ENCODE data around the gene LRRC25.
"Not testable (repeated sequence)": the region's sequence is repeated elsewhere in the genome, so short reads cannot be mapped to it uniquely, and the experiment has no call there.

LRRC25 gene

DNA sequence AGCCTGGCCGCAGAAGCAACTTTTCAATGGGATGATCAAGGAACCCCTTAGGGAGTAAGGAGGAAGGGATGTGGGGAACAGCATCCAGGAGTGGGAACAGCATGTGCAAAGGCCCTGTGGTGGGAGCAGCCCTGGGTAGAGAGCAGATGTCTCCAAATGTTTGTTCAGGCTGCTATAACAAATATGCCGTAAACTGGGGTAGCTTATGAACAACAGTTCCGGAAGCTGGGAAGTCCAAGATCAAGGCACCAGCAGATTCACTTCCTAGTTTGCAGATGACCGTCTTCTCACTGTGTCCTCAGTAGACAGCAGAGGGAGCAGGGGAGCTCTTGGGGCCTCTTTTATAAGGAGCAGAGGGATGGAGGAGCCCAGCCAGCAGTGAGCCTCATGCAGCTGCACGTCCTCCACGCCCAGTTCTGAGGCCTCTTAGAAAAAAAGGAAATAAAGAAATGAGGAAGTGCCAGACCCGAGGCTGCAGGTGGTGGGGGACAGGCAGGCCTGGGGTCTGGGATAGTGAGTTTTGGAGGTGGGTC lies 4.2 kb upstream of the LRRC25 start:
- DNase-seq = peak; percentile 44 to 70

DNA sequence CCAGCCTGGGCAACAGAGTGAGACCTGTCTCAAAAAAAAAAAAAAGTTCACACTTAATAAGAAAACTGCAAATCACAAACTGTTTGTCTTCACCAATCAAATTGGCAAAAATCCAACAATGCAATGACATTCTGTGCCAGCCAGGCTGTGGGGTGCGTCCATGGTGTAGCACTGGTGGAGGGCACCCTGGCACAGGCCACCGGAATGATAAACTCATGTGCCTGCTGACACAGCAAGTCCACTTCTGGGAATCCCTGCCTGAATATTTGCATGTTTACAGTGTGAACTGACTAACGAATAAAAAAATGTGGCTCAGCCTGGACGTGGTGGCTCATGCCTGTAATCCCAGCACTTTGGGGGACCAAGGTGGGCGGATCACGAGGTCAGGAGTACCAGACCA lies 1.6 kb upstream of the LRRC25 start:
- no peak for DNase-seq

DNA sequence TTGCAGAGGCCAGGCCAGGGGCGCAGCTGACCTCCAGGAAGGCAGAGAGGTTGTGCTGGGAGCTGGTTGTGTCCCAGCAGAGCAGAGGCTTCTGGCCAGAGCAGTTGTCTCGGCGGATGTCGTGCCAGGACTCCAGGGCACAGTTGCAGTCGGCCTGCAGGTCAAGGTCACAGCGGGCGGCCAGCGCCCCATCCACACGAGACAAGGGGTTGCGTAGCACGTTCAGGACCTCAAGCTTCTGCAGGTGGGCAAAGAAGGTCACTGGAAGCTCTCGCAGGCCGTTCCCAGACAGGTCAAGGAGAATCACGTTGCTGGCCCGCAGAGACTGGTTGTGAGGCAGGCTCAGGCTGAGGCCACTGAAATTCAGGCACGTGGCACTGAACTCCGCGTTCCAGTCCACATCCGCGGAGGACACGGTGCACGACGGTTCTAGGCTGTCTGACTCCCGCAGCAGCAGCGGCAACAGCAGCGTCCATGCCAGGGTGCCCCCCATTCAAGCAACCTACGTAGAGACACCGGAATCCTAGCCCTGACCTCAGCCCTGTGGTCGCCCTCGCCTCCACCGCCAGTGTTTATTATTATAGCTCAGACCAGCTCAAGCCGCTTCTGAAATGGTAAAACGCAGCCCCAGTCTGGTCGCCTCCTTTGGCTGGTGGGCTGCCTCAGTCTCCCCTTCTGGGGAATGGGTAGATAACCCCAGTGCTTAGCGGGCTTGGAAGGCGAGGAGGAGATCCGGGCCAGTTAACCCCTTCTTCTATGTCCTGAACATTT lies 766 bp downstream of the LRRC25 start:
- DNase-seq = no peak

DNA sequence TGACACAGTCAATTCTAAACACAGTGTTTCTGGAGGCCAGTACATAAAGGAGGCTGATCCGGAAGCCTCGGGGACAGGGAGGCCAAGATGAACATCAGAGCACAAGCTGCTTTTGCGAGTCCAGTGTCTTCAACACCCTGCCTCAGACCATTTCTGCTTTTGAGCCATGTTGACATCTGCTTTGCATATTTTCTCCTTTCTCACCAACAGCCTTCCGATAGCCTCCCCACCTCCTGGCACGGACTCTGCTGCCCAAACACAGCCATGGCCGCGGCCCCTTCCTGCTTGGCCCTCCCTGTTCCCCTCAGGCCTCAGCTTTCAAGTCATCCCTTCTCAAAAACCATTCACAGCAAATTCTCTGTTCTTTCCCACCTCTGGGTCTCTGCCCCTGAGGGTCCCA lies 3.6 kb downstream of the LRRC25 start:
- peak in 1 of 2 donors; percentile 9 for DNase-seq

DNA sequence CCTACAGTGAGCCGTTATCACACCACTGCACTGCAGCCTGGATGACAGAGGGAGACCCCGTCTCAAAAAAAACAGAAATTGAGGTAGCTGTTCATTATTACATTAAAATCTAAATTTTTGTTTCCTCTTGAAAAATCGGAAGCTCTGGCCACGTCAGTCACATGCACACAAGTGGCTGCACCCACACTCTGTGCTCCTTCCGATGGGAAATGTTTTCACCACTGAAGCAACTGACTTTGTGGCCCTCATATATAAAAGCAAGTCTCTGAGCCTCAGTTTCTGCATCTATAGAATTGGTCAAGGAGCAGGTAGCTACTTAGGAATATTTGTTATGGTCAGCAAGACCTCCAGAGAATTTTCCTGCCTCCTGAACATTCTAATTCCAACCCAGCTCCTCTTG lies 4.5 kb downstream of the LRRC25 start:
- DNase-seq = no peak

DNA sequence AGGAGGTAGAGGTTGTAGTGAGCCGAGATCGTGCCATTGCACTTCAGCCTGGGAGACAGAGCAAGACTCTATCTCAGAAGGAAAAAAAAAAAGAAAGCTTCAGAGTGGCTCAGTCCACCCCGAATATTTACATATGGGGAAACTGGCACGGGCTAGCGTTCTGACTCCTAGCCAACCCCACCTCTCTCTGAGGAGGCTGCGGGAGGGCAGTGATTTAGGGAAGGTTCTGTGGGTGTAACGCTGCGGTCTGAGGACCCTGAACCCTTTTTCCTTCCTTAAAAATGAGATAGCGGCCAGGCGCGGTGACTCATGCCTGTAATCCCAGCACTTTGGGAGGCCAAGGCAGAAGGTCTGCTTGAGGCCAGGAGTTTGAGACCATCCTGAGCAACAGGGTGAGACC lies 5.0 kb downstream of the LRRC25 start:
- DNase-seq = peak; percentile 14 to 63

DNA sequence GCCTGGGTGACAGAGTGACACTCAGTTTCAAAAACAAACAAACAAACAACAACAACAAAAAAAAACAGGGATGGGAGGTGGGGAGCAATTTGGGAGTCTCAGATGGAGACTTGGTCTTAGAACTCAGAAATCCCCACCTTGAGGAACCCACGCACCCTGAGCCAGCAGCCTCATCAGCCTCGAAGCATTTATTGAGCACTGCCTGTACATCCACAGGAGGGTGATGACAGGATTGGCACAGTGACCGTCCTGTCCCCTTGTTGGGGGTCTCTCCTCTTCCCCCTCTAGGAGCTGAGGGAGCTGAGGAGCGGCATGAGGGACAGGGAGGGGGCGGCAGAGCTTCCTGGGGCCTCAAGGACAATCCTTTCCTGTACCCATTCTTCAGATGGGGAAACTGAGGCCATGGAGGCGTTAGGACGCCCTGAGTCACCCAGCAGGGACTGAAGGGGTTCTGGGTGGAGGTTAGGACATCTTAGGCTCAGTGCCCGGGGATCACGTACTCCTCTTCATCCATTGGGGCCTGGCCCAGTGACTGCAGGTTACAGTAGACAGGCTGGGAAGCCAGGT lies 5.8 kb downstream of the LRRC25 start:
- DNase-seq = no peak

DNA sequence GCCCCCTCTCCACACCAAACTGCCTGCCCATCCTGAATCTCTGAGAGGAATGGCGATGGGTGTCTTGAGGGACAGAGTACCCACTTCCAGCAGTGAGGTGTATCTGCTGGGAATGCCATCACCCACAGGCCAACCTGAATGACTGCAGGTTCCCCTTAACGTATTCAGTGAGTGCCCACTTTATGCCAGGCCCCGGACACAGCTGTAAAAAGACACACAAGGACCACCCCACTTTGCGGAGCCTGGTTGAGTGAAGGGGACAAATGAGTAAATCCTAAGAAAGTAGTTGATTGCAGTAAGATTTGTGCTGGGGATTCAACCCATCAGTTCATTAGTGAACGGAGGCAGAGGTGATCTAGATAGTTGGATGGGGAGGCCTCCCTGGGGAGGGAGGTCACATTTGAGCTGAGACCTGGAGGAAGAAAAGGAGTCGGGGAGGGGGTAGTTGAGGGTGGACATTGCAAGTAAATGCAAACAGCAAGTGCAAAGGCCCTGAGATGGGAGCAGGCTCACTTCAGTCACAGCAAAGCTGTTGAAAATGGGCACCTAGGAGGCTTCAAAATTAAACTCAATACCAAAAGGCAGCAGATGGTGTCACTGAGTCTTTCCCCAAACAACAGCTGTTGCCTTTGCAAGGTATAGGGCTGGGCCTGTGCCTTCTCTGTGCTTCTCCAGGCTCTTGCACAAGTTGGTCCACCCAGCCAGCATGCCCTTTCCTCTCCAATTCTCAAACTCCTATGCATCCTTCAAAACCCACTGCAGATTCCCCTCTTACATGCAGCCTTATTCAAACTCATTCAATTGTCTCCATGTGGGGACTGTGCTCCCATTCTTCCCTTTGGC lies 7.1 kb downstream of the LRRC25 start:
- no peak for DNase-seq

DNA sequence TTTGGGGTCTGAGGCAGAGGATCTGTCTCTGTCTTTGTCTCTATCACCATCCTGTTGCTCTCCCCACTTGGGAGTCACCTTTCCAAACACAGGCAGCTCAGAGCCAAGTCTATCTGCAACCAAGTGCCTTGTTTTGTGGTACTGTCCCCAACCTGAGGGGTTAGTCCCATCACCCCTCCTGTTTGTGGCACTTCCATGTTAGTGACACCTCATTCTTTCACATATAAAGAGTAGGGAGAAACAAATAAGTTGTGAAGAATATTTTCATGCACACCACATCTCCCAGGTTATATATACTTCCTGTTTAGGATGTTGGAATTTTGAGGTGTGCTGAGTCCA lies 7.7 kb downstream of the LRRC25 start:
- no peak for DNase-seq

DNA sequence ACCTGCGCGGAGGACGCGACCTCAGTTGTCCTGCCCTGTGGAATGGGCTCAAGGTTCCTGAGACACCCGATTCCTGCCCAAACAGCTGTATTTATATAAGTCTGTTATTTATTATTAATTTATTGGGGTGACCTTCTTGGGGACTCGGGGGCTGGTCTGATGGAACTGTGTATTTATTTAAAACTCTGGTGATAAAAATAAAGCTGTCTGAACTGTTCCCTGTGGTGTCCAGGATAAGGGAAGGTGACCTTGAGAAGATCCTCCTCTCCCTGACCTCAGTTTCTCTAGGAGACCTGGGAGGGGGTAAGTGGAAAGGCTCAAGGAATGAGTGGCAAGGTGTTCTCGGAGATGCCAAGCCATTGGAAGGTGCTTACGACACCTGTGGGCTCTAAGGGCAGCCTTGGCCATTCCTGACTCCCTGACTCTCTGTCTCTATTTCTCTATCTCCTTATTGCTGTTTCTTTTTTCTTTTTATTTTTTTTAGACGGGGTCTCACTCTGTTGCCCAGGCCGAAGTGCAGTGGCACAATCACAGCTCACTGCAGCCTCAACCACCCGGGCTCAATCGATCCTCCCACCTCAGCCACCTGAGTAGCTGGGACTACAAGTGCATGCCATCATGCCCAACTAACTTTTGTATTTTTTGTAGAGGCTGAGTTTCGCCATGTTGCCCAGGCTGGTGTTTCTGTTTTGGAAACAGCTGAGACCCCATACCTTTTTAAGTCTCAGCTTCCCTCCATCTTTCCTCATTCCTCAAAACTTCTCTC lies 8.3 kb downstream of the LRRC25 start:
- DNase-seq = no peak

DNA sequence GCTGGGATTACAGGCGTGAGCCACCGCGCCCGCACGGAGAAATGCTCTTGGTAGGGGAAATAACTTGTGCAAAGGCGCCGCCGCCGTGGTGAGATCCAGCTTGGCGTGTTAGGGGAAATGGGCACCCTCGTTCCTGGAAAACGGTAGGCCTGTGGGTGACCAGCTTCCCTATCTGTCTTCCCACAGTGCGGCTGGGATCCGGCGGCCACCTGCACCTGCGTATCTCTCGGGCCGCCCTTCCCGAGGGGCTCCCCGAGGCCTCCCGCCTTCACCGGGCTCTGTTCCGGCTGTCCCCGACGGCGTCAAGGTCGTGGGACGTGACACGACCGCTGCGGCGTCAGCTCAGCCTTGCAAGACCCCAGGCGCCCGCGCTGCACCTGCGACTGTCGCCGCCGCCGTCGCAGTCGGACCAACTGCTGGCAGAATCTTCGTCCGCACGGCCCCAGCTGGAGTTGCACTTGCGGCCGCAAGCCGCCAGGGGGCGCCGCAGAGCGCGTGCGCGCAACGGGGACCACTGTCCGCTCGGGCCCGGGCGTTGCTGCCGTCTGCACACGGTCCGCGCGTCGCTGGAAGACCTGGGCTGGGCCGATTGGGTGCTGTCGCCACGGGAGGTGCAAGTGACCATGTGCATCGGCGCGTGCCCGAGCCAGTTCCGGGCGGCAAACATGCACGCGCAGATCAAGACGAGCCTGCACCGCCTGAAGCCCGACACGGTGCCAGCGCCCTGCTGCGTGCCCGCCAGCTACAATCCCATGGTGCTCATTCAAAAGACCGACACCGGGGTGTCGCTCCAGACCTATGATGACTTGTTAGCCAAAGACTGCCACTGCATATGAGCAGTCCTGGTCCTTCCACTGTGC lies 9.1 kb downstream of the LRRC25 start:
- peak; percentile 83 to 87 for DNase-seq

DNA sequence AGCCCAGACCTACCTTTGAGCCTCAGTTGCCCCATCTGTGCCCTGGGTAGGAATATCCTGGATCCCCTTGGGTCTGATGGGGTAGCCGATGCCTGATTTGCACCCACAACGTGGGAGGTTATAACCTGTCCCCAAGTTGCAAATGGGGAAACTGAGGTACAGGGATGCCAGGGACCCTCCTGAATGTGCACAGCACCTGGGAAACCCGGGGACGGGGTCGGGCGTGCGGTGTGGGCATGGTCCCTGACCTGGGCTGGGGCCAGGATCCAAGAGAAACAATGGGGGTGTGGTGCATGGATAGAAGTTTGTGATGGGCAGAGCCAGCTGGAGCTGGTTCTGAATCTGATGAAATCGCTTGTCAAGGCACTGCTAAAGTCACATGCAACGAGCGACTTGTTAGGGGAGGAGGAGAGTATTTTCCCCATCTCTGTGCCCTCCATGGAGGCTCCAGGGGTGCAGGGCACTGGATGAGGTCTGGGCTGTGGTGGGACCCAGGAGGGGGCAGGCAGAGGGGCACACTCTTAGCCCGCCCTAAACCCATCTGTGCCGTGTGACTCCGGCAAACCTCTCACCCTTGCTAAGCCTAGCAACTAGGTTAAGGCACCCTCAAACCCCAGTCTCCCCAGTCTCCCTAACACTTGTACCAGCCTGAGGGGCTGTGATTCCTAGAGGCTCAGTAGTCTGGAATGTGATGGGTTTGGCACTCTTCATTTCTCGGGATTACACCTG lies 10.7 kb downstream of the LRRC25 start:
- DNase-seq = no peak

DNA sequence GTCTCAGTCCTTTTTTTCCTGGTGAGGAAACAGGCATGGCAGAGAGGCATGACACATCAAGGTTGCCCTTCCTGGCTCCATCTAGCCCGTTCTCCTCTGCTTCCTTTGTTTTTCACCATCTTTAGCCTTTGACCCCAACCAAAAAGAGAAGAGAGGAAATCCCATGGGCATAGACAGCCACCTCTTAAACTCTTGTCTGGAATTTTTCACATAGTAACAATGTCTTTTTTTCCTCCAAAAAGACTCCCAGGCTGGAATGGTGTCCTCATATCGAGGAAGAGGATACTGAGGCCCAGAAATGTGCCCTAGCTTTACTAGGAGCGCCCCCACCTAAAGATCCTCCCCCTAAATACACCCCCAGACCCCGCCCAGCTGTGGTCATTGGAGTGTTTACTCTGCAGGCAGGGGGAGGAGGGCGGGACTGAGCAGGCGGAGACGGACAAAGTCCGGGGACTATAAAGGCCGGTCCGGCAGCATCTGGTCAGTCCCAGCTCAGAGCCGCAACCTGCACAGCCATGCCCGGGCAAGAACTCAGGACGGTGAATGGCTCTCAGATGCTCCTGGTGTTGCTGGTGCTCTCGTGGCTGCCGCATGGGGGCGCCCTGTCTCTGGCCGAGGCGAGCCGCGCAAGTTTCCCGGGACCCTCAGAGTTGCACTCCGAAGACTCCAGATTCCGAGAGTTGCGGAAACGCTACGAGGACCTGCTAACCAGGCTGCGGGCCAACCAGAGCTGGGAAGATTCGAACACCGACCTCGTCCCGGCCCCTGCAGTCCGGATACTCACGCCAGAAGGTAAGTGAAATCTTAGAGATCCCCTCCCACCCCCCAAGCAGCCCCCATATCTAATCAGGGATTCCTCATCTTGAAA lies 11.5 kb downstream of the LRRC25 start, which contains the start of gene GDF15:
Gene GDF15 (plus strand): TSS at position 484 of the 868 bp plus-strand sequence. CDS start 32 bp downstream, at position 516.
- no peak for DNase-seq

DNA sequence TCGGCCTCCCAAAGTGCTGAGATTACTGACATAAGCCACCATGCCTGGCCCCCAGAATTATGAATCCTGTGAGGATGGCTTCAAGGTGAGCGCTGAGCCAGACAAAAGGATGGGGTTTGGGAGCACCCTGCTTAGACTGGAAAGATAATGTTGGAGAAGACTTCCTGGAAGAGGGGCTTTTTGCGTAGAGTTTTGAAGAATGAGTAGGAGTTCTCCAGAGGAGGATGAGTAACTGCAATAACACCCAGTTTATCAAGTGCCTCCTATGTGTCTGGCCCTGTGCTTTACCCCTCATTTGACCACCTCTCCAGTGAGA lies 12.1 kb downstream of the LRRC25 start:
- DNase-seq = no peak

DNA sequence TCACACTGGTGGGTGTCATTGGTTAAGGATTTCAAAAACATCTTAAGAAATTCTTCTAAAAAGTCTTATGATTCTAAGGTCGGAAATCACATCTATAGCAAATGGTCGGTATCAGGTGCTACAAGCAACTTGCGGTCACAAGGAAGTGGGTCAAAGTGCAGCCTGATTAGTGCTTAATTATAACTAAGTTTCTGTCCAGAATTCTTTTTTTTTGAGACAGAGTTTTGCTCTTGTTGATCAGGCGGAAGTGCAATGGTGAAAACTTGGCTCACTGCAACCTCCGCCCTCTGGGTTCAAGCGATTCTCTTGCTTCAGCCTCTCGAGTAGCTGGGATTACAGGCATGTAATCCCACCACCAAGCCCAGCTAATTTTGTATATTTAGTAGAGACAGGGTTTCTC lies 12.6 kb downstream of the LRRC25 start:
- no peak for DNase-seq

DNA sequence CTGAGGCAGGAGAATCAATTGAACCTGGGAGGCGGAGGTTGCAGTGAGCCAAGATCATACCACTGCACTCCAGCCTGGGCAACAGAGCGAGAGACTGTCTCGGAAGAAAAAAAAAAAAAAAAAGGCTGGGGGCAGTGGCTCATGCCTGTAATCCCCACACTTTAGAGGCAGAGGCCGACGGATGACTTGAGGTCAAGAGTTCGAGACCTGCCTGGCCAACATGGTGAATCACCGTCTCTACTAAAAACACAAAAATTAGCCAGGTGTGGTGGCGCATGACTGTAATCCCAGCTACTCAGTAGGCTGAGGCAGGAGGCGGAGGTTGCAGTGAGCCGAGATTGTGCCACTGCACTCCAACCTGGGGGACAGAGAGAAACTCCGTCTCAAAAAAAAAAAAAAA lies 13.8 kb downstream of the LRRC25 start:
- DNase-seq = not testable (repeated sequence)

DNA sequence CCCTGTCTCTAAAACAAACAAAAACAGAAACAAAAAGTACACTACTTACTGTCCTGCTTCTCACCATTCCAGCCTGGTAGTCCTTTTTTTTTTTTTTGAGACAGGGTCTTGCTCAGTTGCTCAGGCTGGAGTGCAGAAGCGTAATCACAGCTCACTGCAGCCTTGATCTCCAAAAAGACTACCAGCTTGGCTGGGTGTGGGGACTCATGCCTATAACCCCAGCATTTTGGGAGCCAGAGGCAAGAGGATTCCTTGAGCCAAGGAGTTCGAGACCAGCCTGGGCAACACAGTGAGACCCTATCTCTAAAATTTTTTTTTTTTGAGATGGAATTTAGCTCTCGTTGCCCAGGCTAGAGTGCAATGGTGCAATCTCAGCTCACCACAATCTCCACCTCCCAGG lies 16.6 kb downstream of the LRRC25 start:
- no peak for DNase-seq

DNA sequence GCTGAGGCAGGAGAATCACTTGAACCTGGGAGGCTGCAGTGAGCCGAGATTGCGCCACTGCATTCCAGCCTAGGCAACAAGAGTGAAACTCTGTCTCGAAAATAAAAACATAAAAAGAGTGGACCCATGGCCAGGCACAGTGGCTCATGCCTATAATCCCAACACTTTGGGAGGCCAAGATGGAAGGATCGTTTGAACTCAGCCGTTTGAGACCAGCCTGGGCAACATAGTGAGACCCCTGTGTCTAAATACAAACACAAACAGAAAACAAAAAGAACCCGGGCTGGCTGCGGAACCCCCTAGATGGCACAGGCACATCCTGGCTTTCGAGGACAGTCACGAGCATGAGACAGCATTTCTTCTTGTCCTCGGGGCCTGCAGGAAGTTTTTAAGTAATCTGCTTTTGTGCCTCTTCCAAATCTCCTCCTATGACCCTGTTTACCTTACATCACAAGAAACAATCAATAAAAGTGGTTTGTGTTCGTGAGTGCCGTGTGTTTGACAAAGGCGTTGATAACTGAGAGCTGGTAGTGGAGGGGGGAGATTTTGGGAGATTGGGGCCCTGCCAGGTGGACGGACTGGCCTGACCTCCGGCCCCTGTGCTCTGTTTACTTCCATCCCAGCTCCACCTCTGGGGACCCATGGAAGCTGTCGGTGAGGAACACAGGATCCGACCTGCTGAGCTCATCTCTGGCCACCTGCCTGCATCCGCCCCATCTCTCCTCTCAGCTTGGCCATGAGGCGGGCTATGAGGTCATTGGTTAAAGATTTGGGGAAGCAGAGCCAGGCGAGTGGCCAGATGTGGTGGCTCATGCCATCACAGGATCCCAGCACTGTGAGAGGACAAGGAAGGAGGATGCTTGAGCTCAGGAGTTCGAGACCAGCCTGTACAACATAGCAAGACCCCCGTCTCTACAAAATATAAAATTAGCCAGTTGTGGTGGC lies 17.3 kb downstream of the LRRC25 start:
- DNase-seq = peak in 1 of 2 donors; percentile 37

DNA sequence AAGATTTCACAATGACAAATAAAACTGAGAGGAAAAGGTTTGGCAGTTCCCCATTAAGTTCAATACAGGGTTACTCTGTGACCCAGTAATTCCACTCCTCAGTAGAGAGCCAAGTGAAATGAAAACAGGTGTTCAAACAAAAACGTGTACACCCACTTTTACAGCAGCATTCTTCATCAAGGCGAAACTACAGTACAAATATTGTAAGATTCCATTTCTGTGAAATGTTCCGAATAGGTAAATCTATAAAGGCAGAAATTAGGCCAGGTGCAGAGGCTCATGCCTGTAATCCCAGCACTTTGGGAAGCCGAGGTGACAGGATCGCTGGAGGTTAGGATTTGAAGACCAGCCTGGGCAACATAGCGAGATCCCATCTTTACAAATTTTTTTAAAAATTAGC lies 20.4 kb downstream of the LRRC25 start:
- no peak for DNase-seq
